NOMO-1 treated with DMSO at 0.1 percent for 48 hours (cell line): ENCODE data around the gene G3BP1.
A peak's percentile ranks its signal among the peaks of the same experiment; 100 is the strongest.
"Not testable (repeated sequence)": the region's sequence is repeated elsewhere in the genome, so short reads cannot be mapped to it uniquely, and the experiment has no call there.

Source experiments
- DNase-seq: peaks from one replicate; lab custom pipeline; 2025; ENCODE audit not compliant: unreplicated experiment; lab: John Stamatoyannopoulos, UW

The G3BP1 gene

GRCh38 chr5:151771259-151772028 is at the start of gene G3BP1:
G3BP1 (plus strand) TSS chr5:151771954; CDS start chr5:151786621, 14,667 bp downstream.
- DNase-seq, result peak; percentile 100

GRCh38 chr5:151722546-151722945 is 49.2 kb upstream of the G3BP1 start:
- DNase-seq, result peak; percentile 38

GRCh38 chr5:151724360-151724759 is 47.4 kb upstream of the G3BP1 start:
- DNase-seq, result no peak

- not testable (repeated sequence) for DNase-seq
Measured at GRCh38 chr5:151729597-151729996, 42.2 kb upstream of the G3BP1 start.

DNA sequence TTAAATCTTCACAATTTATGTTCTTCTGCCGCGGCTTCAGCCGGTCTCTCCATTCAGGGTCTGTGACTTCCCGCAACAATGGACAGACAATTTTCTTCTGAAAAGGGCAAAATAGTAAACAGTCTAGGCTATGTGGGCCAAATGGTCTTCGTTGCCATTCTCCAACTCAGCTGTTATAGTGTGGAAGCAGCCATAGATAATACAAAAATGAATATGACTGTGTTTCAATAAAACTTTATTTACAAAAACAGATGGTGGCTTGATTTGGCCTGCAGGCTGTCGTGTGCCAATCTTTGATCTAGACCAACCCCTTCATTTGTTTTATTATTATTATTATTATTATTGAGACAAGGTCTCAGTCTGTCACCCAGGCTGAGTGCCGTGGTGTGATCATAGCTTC is 41.4 kb upstream of the G3BP1 start:
- no peak for DNase-seq

DNA sequence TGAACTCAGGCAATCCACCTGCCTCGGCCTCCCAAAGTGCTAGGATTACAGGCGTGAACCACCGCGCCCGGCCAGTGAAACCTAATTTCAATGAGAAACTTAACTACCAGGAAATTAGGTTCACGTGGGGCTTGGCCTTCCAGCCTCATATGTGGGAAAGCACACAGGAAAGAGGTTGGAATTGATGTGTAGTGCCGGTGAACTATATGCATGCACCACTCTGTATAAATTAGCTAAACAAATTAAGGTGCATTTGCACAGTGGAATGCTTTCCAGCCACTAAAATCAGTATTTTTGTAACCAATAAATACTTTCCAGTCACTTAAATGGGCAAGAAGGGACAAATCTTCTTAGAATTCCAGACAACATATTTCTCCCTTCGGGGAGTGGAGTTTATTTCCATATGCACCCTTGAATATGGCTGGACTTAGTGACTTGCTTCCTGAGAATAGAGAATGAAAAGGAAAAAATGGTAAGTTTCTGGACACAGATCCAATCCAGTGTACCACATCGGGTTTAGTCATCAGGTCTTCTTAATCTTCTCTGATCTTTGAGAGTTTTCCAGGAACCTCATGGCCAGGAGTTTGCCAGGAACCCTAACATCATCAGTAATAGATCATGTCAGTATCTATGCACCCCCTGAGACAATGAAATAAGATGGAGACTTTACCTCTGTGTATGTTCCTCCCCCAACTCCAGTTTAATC is 38.2 kb upstream of the G3BP1 start:
- DNase-seq, result no peak

DNA sequence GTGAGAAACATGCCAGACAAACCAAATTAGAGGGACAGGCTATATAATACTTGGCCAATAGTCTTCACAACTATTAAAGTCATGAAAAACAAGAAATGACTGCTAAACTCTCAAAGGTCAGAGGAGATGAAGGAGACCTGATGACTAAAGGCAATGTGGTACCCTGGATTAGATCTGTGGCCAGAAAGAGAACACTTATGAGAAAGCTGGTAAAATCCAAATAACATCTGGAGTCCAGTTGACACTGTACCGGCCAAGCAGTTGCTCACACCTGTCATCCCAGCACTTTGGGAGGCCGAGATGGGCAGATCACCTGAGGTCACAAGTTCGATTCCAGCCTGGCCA is 37.7 kb upstream of the G3BP1 start:
- no peak for DNase-seq

DNA sequence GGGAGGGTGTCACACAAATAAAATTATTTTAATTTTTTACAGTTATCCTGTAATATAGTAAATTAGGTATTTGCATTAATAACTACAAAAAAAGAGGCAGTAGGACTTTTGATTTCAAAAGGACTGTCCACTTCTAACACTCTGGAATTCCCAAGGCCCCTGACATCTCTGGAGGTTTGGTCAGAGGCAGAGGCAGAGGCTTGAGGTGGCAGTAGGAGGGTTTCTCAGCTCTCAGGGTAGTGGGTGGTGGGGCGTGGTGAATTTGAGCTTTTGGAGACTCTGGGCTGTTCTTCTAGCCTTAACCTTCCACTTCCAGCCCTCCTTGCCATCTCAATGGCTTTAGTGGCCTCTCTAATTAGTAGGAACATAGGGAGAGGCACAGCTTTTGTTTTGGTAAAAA is 36.1 kb upstream of the G3BP1 start:
- no peak for DNase-seq

GRCh38 chr5:151737431-151737830 is 34.3 kb upstream of the G3BP1 start:
- no peak for DNase-seq

GRCh38 chr5:151738125-151738848 is 33.5 kb upstream of the G3BP1 start:
- DNase-seq, result no peak

DNA sequence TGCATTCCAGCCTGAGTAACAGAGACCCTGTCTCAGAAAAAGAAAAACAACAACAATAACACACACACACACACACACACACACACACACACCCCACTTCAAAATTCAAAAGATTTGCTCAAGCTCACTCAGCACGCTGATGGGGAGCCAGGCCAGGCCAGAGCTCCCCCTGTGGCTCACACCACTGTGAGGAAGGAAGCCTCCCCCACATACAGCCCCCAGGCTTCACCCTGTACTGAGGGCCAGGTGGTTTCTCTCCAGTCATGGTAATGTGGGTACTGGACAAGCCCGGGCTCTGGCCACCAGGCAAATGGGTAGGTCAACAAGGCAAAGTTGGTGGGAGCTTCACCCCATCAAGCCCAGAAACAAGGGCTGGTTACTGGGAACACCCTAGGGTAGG is 32.4 kb upstream of the G3BP1 start:
- DNase-seq, result no peak

GRCh38 chr5:151739939-151740335 is 31.8 kb upstream of the G3BP1 start:
- DNase-seq, result no peak

DNA sequence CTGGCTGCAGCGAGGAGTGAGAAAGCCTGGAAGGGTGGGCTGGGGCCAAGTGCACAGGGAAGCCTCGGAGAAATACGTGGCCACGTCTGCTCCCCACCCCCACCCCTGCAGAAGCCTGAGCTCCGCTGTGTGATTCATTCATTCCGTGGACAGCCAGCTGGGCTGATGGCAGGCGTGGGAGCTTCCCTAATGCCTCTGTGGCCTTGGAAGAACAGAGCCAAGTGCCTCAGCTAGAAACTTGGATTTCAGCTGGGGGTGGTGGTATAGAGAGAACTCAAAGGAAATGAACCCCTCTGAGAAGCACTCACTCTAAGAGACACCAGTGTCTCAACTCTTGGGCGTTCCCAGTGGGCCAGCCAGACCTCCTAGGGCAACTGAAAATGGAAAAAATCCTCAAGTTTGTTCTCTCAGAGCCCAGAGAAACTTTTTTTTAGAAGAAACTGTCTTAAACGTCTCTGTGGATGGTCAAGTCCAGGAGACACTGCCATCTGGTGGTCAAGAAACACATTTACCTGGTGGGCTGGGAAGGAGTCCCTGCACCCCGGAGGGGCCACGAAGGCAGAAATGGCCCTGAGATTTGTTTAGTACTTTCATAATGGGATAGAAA is 31.3 kb upstream of the G3BP1 start:
- DNase-seq, result peak; percentile 41

DNA sequence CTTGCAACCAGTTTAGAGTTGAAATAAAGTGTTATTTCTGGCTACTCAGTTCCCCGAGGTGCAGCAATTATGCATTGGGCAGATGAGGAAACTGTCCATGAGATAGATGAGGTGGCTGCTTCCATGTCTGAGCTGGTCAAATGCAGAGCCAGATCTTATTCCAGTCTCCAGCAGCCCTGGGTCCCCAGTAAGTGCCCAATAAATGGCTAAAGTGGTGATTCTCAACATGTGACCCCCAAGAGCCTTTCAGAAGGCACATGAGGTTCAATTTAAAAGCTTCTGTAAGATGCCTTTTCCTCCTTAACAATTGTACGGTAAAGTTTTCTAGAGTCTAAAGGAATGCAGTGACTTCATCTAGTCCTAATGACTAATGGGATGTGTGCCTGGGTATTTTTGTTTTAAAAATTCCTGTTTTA is 30.8 kb upstream of the G3BP1 start:
- no peak for DNase-seq

DNA sequence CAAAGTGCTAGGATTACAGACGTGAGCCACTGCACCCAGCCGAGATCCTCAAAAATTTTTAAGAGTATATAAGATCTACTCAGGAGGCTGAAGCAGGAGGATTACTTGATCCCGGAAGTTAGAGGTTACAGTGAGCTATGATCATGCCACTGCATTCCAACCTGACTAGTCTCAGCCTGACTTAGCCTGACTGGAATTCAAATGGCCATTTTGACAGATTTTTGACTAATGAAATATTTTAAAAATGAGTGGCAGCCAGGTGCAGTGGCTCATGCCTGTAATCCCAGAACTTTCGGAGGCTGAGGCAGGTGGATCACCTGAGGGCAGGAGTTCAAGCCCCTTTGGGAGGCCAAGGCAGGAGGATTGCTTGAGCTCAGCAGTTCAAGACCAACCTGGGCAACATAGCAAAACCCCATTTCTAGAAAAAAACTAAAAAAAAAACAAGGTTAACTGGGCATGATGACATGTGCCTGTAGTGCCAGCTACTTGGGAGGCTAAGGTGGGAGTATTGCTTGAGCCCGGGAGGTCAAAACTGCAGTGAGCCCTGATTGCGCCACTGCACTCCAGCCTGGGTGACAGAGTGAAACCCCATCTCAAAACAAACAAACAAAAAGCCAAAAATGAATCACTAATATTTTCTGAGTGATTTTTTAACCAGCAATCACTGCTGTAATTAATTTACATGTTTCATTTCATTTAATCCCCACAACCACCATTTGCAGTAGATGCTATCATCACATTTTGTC is 29.9 kb upstream of the G3BP1 start:
- no peak for DNase-seq

DNA sequence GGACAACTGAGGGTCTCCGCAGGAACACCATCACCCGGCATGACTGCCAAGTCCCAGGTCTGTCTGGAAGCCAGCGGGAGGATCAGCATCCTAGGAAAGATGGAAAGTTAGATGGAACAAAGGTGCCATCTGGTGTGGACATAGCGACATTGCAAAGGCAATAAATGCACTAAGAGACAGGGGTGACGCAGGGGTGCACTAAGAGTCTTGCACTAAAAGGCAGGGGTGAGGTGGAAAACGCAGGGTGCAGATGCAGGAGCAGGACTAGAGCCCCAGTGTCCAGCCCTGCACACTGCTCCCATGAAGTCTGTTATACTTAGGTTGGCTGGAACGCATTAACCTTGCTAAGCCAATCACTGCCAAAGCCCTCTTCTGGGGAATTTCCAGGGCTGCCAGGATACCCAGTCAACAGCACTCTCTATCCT is 28.9 kb upstream of the G3BP1 start:
- no peak for DNase-seq

DNA sequence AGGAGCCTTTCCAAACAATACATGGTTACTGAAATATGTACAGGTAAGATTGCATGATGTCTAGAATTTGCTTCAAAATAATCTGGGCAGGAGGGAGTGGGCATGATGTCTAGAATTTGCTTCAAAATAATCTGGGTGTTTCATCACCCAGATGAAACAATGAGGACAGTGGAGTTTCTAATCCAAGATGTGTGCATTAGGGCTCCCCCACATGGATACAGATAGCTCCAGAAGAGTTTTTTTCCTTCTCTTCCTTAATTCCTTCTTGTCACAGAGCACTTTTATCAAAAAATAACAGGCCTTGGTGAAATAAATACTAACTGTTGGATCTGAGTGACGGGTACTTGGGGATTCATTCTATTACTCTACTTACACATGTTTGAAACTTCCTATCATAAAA is 28.2 kb upstream of the G3BP1 start:
- no peak for DNase-seq

DNA sequence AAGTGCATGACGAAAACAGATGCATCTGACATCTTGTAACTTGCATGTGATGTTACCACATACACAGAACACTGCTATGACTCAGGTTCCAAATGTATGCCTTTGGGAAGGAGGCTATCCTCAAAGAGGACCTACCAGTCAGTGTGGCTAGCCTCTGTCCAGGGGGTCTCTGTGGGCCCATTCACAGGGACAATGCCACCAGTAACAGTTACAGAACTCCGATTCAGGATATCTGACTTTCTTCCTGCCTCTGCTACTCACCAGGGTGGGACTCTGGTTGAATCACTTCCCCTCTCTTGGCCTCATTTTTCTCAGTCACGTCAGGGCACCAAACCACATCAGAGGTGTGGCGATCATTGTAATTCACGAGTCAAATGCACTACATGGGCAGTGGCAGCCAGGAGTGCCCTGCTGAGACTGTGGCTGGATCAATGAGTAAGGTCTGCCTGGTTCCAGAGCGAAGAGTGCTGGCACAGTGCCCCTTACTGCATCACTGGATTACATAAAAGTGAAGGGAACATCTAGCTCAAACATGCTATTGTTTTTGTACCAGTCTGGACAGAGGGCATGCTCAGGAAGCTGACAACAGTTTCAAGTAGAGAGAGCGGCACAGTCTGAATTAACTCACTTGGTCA is 26.6 kb upstream of the G3BP1 start:
- DNase-seq, result peak; percentile 58

DNA sequence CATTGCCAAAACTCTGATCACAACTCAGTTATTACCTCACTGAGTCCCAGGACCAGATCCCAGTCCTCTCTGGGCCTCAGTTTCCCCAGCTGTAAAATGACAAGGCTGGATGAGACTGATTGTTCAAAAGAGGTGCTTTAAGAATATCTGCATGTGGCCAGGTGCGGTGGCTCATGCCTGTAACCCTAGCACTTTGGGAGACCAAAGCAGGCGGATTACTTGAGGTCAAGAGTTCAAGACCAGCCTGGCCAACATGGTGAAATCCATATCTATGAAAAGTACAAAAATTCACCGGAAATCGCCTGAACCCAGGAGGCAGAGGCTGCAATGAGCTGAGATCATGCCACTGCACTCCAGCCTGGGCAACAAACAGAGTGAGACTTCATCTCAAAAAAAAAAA is 21.6 kb upstream of the G3BP1 start:
- no peak for DNase-seq

- no peak for DNase-seq
Measured at GRCh38 chr5:151751091-151751490, 20.7 kb upstream of the G3BP1 start.
